Activated CD4-positive, alpha-beta T cell treated with anti-CD3 and anti-CD28 coated beads, Interleukin-2, amount 10 ng/mL, durations not matched to agents 24 days and 14 days (primary cell): ENCODE data around the gene CDC42BPB. TPM values are rescaled to one million over a fixed set of nuclear protein-coding genes. Genes with fewer than 3 reads are reported as not detected.

Experiments used
- DNase-seq: peaks from one replicate; pipeline ENCODE4 v3.0.0; 2022
- H3K27ac Mint-ChIP-seq: one replicate; pipeline ENCODE4 v1.8.0; 2022; ENCODE audit warnings: mild to moderate bottlenecking, mixed read lengths
- H3K27me3 Mint-ChIP-seq: one replicate; pipeline ENCODE4 v1.8.0; 2022; ENCODE audit warnings: mixed read lengths
- H3K36me3 Mint-ChIP-seq: one replicate; pipeline ENCODE4 v1.8.0; 2022; ENCODE audit warnings: low read depth, mild to moderate bottlenecking, mixed read lengths
- H3K4me1 Mint-ChIP-seq: one replicate; pipeline ENCODE4 v1.8.0; 2021; ENCODE audit warnings: mixed read lengths
- H3K4me3 Mint-ChIP-seq: one replicate; pipeline ENCODE4 v1.8.0; 2022; ENCODE audit warnings: mild to moderate bottlenecking, moderate library complexity, mixed read lengths
- H3K9me3 Mint-ChIP-seq: one replicate; pipeline ENCODE4 v1.8.0; 2021; ENCODE audit warnings: mixed read lengths
- intact Hi-C: fragments of 100-400 bp; cut with micrococcal nuclease; formaldehyde crosslinking; loops from one replicate; pipeline ENCODE4 v1.15.1; 2023
- total RNA-seq: library from RNA; stranded (reverse); gene quantifications from 2 replicates; pipeline ENCODE4 v1.2.3, GENCODE V29; 2022

Gene CDC42BPB
- total RNA-seq, 1 donor from 2014 or later, result 1.7 TPM

DNA sequence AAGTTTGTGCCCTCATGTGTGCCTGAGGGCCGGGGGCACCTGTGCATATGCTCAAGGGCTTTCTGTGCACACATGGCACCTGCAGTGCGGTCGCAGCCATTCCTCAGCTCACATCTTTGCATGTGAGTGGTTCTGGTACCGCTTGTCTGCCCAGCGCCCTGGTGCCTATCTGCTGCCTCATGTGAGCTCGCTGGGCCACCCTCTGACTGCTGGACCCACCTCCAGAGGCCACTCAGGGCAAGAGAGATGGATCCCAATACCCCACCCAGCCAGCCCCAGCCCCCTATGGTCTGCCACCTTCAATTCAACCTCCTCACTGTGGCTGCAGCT is 140.3 kb downstream of the CDC42BPB start:
- no peak overlapping the region for H3K4me3 Mint-ChIP-seq
- no peaks in the 10 kb centered on the region for H3K27me3 Mint-ChIP-seq
- intact Hi-C loops, result loop anchor here (5.0 kb wide), 1 partner anchor 140 kb away; the partner anchor contains the start of gene TRAF3
- no peak overlapping the region for H3K27ac Mint-ChIP-seq
- peaks cover 2% of the 10 kb centered on the region for H3K36me3 Mint-ChIP-seq
- no peaks in the 10 kb centered on the region for H3K4me1 Mint-ChIP-seq
- DNase-seq, result no peak
- H3K9me3 Mint-ChIP-seq, result no peaks in the 10 kb centered on the region

DNA sequence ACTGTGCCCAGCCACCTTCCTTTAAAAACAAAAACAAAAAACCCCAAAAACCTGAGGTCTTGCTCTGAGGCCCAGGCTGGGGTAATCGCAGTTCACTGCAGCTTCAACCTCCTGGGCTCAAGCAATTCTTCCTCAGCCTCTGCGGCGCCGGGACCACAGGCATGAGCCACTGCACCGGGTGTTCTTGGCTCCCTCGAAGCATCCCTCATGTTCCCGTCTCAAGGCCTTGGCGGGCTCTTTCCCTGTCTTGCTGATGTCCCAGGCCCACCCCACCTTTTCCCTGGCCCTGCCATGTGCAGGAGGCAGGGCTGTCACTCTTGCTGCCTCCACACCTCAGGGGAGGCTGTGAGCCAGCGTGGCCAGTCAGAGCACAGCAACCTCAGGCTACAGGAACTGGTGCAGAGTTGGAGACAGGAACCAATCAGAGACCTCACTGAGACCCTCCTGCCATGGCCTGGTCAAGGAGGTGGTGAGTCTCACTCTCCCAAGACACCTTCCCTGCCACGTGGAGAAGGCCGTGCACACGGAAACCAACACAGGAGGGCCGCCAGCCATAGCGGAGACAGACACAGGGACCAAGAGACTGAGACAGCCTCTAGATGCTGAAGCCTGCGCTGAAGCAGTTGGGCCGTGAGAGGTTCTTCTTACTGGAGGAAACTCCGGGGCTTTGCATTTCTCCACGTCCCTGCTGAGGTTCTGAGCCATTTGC is 140.8 kb downstream of the CDC42BPB start:
- no peaks in the 10 kb centered on the region for H3K4me1 Mint-ChIP-seq
- H3K27me3 Mint-ChIP-seq, result no peaks in the 10 kb centered on the region
- intact Hi-C loops, result loop anchor here (5.0 kb wide), 1 partner anchor 139 kb away; the partner anchor contains the start of gene TRAF3
- H3K9me3 Mint-ChIP-seq, result no peaks in the 10 kb centered on the region
- H3K27ac Mint-ChIP-seq, result peak overlapping the region; percentile 25
- DNase-seq, result no peak
- H3K4me3 Mint-ChIP-seq, result no peak overlapping the region
- peaks cover 2% of the 10 kb centered on the region for H3K36me3 Mint-ChIP-seq

GRCh38 chr14:102915292-102916110 is 141.8 kb downstream of the CDC42BPB start:
- no peak for DNase-seq
- H3K36me3 Mint-ChIP-seq, result peaks cover 4% of the 10 kb centered on the region
- no peaks in the 10 kb centered on the region for H3K4me1 Mint-ChIP-seq
- H3K9me3 Mint-ChIP-seq, result no peaks in the 10 kb centered on the region
- intact Hi-C loops, result loop anchor here (5.0 kb wide), 1 partner anchor 138 kb away; the partner anchor contains the start of gene TRAF3
- H3K4me3 Mint-ChIP-seq, result no peak overlapping the region
- no peak overlapping the region for H3K27ac Mint-ChIP-seq
- no peaks in the 10 kb centered on the region for H3K27me3 Mint-ChIP-seq

- no peaks in the 10 kb centered on the region for H3K27me3 Mint-ChIP-seq
- intact Hi-C loops, result loop anchor here (5.0 kb wide), 1 partner anchor 137 kb away; the partner anchor contains the start of gene TRAF3
- DNase-seq, result no peak
- H3K4me3 Mint-ChIP-seq, result no peak overlapping the region
- H3K36me3 Mint-ChIP-seq, result peaks cover 4% of the 10 kb centered on the region
- no peak overlapping the region for H3K27ac Mint-ChIP-seq
- no peaks in the 10 kb centered on the region for H3K9me3 Mint-ChIP-seq
- no peaks in the 10 kb centered on the region for H3K4me1 Mint-ChIP-seq
Measured at GRCh38 chr14:102914474-102915291, 142.7 kb downstream of the CDC42BPB start.

DNA sequence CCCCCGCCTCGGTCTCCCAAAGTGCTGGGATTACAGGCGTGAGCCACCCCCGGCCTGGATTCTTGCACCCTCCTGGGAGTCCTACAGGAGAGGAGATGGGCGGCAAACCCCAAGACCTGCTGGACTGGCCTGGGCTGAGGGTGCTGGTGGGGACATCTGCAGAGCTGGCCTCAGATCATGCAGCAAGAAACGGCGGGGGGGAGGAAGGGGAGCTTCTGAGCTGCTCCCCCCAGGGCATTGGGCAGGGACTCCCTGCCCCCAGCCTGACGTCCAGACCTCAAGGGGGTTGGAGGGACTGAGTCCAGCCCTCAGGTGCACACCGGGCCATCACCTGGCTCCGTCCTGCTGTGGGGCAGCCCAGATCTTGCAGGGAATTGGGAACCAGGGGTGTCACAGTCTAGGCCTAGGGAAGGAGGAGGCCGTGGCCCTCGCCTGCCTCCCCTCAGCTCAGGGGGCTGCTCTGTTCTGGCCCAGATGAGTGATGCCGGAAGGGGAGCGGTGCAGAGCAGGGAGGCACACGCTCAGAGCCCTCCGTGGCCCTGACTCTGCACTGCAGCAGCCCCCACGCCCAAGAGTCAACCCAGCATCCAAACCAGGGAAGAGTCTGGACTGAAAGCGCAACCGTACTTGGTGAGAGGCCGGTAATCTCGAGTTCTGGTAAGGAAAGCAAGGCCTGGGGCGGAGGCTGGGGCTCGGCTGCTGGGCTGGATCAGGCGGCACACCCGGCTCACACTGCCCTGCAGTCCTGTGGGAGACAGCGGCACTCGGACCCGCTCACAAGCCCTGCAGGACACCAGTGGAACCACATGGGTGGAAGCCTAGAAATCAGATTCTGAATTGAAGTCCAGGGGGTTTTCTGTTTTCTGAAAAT is 143.8 kb downstream of the CDC42BPB start:
- Mint-ChIP-seq H3K4me3 (no peak overlapping the region), H3K36me3 (peaks cover 4% of the 10 kb centered on the region), H3K27ac (no peak overlapping the region), H3K27me3 (no peaks in the 10 kb centered on the region), H3K9me3 (no peaks in the 10 kb centered on the region), H3K4me1 (no peaks in the 10 kb centered on the region)
- DNase-seq, result no peak
- intact Hi-C loops, result no loop called here

- Mint-ChIP-seq H3K27me3 (no peaks in the 10 kb centered on the region), H3K27ac (no peak overlapping the region), H3K9me3 (no peaks in the 10 kb centered on the region), H3K4me1 (no peaks in the 10 kb centered on the region), H3K36me3 (peaks cover 9% of the 10 kb centered on the region), H3K4me3 (no peak overlapping the region)
- DNase-seq, result no peak
- intact Hi-C loops, result no loop called here
Measured at GRCh38 chr14:102911991-102912761, 145.2 kb downstream of the CDC42BPB start.

GRCh38 chr14:102911541-102911951 is 145.8 kb downstream of the CDC42BPB start:
- no peak for DNase-seq
- no peaks in the 10 kb centered on the region for H3K4me1 Mint-ChIP-seq
- H3K27ac Mint-ChIP-seq, result no peak overlapping the region
- intact Hi-C loops, result no loop called here
- peaks cover 12% of the 10 kb centered on the region for H3K36me3 Mint-ChIP-seq
- no peaks in the 10 kb centered on the region for H3K9me3 Mint-ChIP-seq
- H3K4me3 Mint-ChIP-seq, result no peak overlapping the region
- no peaks in the 10 kb centered on the region for H3K27me3 Mint-ChIP-seq

DNA sequence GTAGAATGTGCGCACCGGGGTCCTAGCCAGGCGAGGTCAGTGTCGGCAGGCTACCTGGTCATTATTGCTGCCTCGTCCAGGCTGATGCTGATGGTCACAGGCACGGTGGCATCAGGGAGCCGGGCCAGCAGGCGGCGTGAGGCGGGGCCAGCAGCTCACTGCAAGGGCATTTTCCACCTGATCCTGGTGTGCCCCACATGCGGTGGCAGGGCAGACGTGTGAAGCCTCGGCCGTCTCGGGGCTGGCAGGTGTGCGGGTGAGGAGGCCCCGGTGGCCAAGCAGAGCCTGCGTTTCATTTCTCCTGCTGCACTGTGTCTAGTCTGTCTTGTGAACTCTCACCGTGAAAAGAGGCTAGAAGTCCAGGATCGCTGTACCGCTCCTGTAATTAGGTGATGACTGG is 146.9 kb downstream of the CDC42BPB start:
- Mint-ChIP-seq H3K4me1 (no peaks in the 10 kb centered on the region), H3K9me3 (no peaks in the 10 kb centered on the region), H3K27me3 (no peaks in the 10 kb centered on the region), H3K27ac (peak overlapping the region; percentile 13), H3K4me3 (no peak overlapping the region), H3K36me3 (peaks cover 18% of the 10 kb centered on the region)
- intact Hi-C loops, result no loop called here
- no peak for DNase-seq

GRCh38 chr14:102909911-102910310 is 147.4 kb downstream of the CDC42BPB start:
- Mint-ChIP-seq H3K36me3 (peaks cover 23% of the 10 kb centered on the region), H3K4me1 (no peaks in the 10 kb centered on the region), H3K27me3 (no peaks in the 10 kb centered on the region), H3K27ac (peak overlapping the region; percentile 13), H3K4me3 (no peak overlapping the region), H3K9me3 (no peaks in the 10 kb centered on the region)
- DNase-seq, result no peak
- intact Hi-C loops, result no loop called here

- H3K27me3 Mint-ChIP-seq, result no peaks in the 10 kb centered on the region
- no peaks in the 10 kb centered on the region for H3K9me3 Mint-ChIP-seq
Measured at GRCh38 chr14:102909462-102909861, 147.9 kb downstream of the CDC42BPB start.

DNA sequence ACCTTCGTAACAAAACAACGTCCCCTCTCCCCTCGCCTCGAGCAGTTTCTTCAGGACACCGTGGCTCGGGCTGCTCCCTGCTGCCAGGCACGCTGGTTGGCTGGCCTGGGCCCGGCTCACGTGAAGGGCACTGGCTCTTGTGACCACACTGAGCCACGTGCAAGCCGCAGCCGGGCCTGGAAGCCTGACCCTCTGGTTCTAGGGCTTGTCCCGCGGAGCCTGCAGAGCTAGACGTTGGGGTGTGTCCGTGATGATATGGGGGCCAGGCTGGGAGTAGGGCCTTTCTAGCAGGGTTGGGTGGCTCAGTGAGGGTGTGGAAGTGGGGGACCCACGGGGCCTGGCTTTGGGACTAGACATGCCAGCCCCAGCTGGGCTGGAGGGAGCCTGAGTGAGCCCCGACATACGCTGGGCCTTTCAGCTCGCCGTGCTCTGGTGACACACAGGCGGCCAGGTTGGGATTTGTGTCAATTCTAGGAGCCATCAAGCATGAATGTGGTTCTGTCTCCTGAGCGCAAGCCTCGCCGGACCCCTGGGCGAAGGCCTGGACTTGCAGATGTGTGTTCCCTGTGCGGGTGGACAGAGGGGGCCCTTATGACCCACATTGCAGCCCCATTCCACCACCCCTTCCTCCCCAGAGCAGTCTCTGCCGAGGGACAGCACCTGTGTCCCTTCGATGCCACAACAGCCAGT is 148.4 kb downstream of the CDC42BPB start:
- H3K9me3 Mint-ChIP-seq, result no peaks in the 10 kb centered on the region
- H3K36me3 Mint-ChIP-seq, result peaks cover 24% of the 10 kb centered on the region
- no peaks in the 10 kb centered on the region for H3K4me1 Mint-ChIP-seq
- intact Hi-C loops, result no loop called here
- no peak for DNase-seq
- no peaks in the 10 kb centered on the region for H3K27me3 Mint-ChIP-seq
- no peak overlapping the region for H3K27ac Mint-ChIP-seq
- H3K4me3 Mint-ChIP-seq, result no peak overlapping the region

More at GRCh38 chr14:102909462-102909861, 147.9 kb downstream of the CDC42BPB start:
- H3K4me1 Mint-ChIP-seq, result no peaks in the 10 kb centered on the region
- no peak overlapping the region for H3K27ac Mint-ChIP-seq
- no peak overlapping the region for H3K4me3 Mint-ChIP-seq
- DNase-seq, result no peak
- intact Hi-C loops, result no loop called here
- H3K36me3 Mint-ChIP-seq, result peaks cover 23% of the 10 kb centered on the region
